ENCODE measurements around the gene CMTM3. TPM values are rescaled to one million over a fixed set of nuclear protein-coding genes. Genes with fewer than 3 reads are reported as not detected.

CMTM3 gene
- total RNA-seq, 1 experiment from 2014 or later, result 19.1 TPM

- no peak for DNase-seq (ENCODE audit: low spot score)
- no peak for TF ChIP-seq NR1H2 (CRISPR knock-in tag; IDR thresholded peaks at IDR 0.05)
- no peak for TF ChIP-seq FOXP4 (CRISPR knock-in tag; IDR thresholded peaks at IDR 0.05)
- no peak for TF ChIP-seq MAX (CRISPR knock-in tag; IDR thresholded peaks at IDR 0.05)
- H3K4me1 Mint-ChIP-seq, result peaks cover 16% of the 10 kb centered on the region
- no peak overlapping the region for H3K27ac Mint-ChIP-seq
- H3K9me3 Mint-ChIP-seq, result no peaks in the 10 kb centered on the region
- peaks cover 6% of the 10 kb centered on the region; the same call in 1 of the 2 replicates for H3K27me3 Mint-ChIP-seq (ENCODE audit: low read depth)
- ChIA-PET POLR2A (no interaction called here), CTCF (interaction anchor here (0.7 to 0.9 kb wide), 2 partner anchors 49 to 309 kb away, joined by 3 to 5 read pairs; no protein-coding TSS in a partner anchor)
- H3K4me3 Mint-ChIP-seq, result no peak overlapping the region
- no peak for ATAC-seq
- H3K36me3 Mint-ChIP-seq, result no peaks in the 10 kb centered on the region
Observed at GRCh38 chr16:66601471-66601870, 3.0 kb upstream of the CMTM3 start.

GRCh38 chr16:66603537-66604375 lies 748 bp upstream of the CMTM3 start:
- H3K27me3 Mint-ChIP-seq (ENCODE audit: low read depth), result peaks cover 6% of the 10 kb centered on the region; the same call in 1 of the 2 replicates
- peaks cover 29% of the 10 kb centered on the region for H3K4me1 Mint-ChIP-seq
- peak overlapping the region; percentile 81 for H3K4me3 Mint-ChIP-seq
- H3K27ac Mint-ChIP-seq, result peak overlapping the region; percentile 94
- CTCF ChIA-PET, result interaction anchor here (0.6 to 1.8 kb wide), 9 partner anchors 14 to 306 kb away, joined by 3 to 16 read pairs (median 4); no protein-coding TSS in a partner anchor
- no peaks in the 10 kb centered on the region for H3K9me3 Mint-ChIP-seq
- POLR2A ChIA-PET, result interaction anchor here (0.5 kb wide), 1 partner anchor 490 kb away, joined by 6 read pairs; no protein-coding TSS in a partner anchor
- H3K36me3 Mint-ChIP-seq, result no peaks in the 10 kb centered on the region
- ATAC-seq, result peak; percentile 44
- DNase-seq (ENCODE audit: low spot score), result peak; percentile 74
- peak; percentile 31; the same call in 1 of the 2 replicates for TF ChIP-seq PRDM15 (CRISPR knock-in tag; IDR thresholded peaks at IDR 0.05)
- TF ChIP-seq MAX (CRISPR knock-in tag; IDR thresholded peaks at IDR 0.05), result peak; percentile 41; the same call in 1 of the 2 replicates
- TF ChIP-seq PRRX2 (CRISPR knock-in tag; IDR thresholded peaks at IDR 0.05), result no peak
- TF ChIP-seq FOXK1 (CRISPR knock-in tag; IDR thresholded peaks at IDR 0.05), result no peak
- peak; percentile 69; the same call in 1 of the 2 replicates for TF ChIP-seq ZBTB43 (CRISPR knock-in tag; IDR thresholded peaks at IDR 0.05)
- peak; percentile 58; the same call in 1 of the 2 replicates for TF ChIP-seq FOXP1 (CRISPR knock-in tag; IDR thresholded peaks at IDR 0.05; ENCODE audit: borderline replicate concordance)

- POLR2A ChIA-PET, result no interaction called here
- CTCF ChIA-PET, result no interaction called here
- peaks cover 31% of the 10 kb centered on the region for H3K4me1 Mint-ChIP-seq
- H3K36me3 Mint-ChIP-seq, result peaks cover 8% of the 10 kb centered on the region; the same call in 1 of the 2 replicates
- peak overlapping the region; percentile 56 for H3K4me3 Mint-ChIP-seq
- no peak; the same call in 1 of the 2 replicates for ATAC-seq
- peaks cover 6% of the 10 kb centered on the region; the same call in 1 of the 2 replicates for H3K27me3 Mint-ChIP-seq (ENCODE audit: low read depth)
- H3K27ac Mint-ChIP-seq, result no peak overlapping the region
- peak; percentile 60 for DNase-seq (ENCODE audit: low spot score)
- no peaks in the 10 kb centered on the region for H3K9me3 Mint-ChIP-seq
- TF ChIP-seq GRHL2 (CRISPR knock-in tag; IDR thresholded peaks at IDR 0.05; ENCODE audit: insufficient replicate concordance, severe bottlenecking) (no peak), KAT7 (CRISPR knock-in tag; IDR thresholded peaks at IDR 0.05; ENCODE audit: borderline replicate concordance) (no peak), ELF4 (CRISPR knock-in tag; IDR thresholded peaks at IDR 0.05; ENCODE audit: low read depth) (no peak), PREB (CRISPR knock-in tag; IDR thresholded peaks at IDR 0.05; ENCODE audit: borderline replicate concordance) (no peak), FOXP1 (CRISPR knock-in tag; IDR thresholded peaks at IDR 0.05; ENCODE audit: borderline replicate concordance) (no peak), NR3C1 (CRISPR knock-in tag; conservative IDR thresholded peaks at IDR 0.05; ENCODE audit: low read depth) (0 out of 2 replicates have a peak, but pooled peaks have one; percentile 32), ZNF263 (CRISPR knock-in tag; IDR thresholded peaks at IDR 0.05; ENCODE audit: low read depth) (no peak), ZNF425 (CRISPR knock-in tag; conservative IDR thresholded peaks at IDR 0.05) (no peak), RORB (CRISPR knock-in tag; IDR thresholded peaks at IDR 0.05) (no peak)
Observed at GRCh38 chr16:66605177-66605978, 874 bp downstream of the CMTM3 start.
